ENCODE data around the gene CES3.

- TF ChIP-seq FOXA1 (IDR thresholded peaks at IDR 0.05), result no peak
- TF ChIP-seq HDGF (IDR thresholded peaks at IDR 0.05; ENCODE audit: borderline replicate concordance), result no peak
- TF ChIP-seq TARDBP (IDR thresholded peaks at IDR 0.05), result no peak
Measured at GRCh38 chr16:66988197-66988788, 27.2 kb downstream of the CES3 start, which contains the start of gene CES4A.
